SW480 (cell line): Measurements from ENCODE around the gene CHAMP1.
"Not testable (repeated sequence)": the region's sequence is repeated elsewhere in the genome, so short reads cannot be mapped to it uniquely, and the experiment has no call there.

Experiments used
- DNase-seq: peaks from one replicate; pipeline ENCODE4 v3.0.0-alpha.2; 2016; ENCODE audit warnings: low spot score

The CHAMP1 gene

GRCh38 chr13:114333881-114334280 is 19.6 kb downstream of the CHAMP1 start:
- DNase-seq: not testable (repeated sequence)

GRCh38 chr13:114334305-114335053 is 20.2 kb downstream of the CHAMP1 start:
- DNase-seq: no peak

GRCh38 chr13:114336457-114336856 is 22.2 kb downstream of the CHAMP1 start:
- not testable (repeated sequence) for DNase-seq

DNA sequence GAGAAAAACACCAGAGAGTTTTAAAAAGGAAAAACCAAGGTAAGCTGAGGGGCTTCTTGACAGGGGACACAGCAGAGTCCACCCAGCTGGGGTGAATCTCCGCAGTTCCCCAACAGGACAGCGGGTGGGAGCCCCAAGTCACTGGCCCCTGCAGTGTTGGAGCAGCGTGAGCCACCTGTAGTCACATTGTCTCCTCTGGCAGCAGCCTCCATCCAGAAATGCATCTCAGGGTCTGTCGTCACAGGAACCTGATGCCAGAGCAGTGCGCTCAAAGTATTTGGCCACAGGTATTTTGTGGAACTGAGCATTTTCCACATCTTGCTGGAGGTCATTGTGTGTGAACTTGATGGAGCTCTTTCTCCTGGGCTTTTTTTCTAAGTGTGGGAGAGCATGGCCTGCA is 24.7 kb downstream of the CHAMP1 start:
- DNase-seq: no peak

DNA sequence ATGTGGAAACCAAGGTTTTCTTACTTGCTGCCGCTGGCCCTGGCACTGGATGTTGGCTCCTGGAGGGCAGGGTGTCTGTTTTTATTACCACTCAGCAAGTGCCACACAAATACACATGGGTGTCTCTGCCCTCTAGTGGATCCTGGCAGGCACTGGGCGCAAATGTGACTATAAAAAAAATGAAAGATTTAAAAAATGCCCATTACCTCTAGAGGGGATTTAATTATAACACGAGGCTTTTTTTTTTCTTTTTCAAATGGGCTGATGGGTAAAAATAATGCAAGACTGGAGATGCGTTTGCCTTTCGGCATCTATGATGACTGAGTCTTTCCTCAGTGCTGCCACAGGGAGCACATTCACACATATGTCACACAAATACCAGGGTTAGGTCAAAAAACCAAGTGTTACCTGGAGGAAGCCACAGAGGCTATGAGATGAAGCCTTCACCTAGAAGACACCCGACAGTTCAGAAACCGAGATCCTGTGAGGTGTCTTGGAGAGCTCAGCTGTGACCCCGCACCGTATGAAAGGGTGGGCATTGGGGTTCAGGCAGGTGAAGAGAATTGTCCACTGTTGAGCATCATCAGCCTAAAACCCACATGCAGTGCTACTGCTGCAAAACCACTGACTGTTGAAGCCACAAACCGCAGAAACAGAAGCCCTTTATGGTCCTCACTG is 25.7 kb downstream of the CHAMP1 start:
- peak; percentile 70 for DNase-seq

DNA sequence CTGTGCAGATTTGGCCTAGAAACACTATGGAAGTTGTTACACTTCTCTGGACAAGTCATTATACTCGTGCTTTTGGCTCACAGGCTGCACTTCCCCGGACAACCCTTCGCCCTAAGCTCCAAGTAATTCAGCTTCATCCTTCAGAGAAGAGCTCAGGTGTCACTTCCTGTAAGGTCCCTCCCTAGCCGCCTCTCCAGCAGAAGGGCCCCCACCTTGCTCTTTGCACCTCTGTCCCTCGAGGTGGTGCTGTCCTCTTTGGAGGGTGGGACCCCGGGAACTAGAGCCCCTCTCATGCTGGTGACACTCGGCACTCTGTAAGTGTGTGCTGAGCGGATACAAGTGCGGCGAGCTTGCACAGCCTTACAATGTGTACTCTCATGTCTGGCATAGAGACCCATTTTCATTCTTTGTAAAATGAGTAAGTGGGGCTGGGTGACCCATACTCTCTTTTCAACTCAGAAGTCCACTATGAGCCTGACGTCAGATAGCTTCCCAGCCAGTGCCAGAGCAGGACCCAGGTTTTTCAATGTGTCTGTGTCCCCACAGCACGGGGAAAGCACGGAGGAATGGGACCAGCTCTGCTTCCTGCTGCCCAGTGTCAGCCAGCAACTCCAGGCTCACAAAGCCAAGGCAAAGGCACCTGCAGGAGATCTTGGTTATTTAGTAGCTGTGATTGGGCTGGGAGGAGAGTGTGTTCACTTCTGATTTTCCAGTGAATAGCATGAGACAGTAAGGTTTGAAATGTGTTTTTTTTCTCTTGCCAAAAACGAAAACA is 26.9 kb downstream of the CHAMP1 start:
- DNase-seq: no peak

DNA sequence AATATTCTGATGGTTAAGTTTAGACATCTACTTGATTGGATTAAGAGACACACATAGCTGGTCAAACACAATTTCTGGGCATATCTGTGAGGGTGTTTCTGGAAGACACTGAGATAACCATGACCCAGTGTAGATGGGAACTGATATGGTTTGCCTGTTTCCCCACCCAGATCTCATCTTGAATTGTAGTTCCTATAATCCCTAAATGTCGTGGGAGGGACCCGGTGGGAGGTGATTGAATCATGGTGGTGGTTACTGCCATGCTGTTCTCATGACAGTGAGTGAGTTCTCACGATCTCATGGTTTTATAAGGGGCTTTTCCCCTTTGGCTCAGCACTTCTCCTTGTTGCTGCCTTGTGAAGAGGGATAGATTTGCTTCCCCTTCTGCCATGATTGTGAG is 33.0 kb downstream of the CHAMP1 start:
- not testable (repeated sequence) for DNase-seq

DNA sequence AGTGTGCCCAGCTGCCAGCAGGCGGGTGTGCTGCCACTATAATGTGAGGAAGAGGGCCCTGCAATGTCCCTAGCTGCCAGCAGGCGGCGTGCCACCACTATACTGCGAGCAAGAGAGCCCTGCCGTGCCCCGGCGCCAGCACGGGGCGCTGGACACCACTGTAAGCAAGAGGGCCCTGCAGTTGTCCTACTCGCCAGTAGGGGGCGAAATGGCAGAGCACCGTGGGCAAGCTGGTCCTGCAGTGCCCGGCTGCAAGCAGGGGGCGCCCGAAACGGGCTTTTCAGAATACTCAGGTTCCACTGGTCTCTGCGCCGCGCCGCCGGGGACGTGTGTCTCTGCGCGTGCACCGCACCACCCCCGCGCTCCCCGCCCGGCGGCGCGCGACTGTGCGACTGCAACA is 38.5 kb downstream of the CHAMP1 start:
- DNase-seq: not testable (repeated sequence)

DNA sequence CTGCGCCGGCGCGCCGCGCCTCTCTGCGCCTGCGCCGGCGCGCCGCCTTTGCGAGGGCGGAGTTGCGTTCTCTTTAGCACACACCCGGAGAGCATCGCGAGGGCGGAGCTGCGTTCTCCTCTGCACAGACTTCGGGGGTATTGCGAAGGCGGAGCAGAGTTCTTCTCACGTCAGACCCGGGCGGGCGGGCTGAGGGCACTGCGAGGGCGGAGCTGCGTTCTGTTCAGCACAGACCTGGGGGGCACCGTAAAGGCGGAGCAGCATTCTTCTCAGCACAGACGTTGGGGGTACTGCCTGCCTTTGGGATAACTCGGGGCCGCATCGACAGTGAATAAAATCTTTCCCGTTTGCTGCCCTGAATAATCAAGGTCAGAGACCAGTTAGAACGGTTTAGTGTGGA is 39.1 kb downstream of the CHAMP1 start:
- DNase-seq: not testable (repeated sequence)
